Spleen (tissue), 11 donors: ENCODE results near the gene OSBPL8. TPM values are rescaled to one million over a fixed set of nuclear protein-coding genes. Genes with fewer than 3 reads are reported as not detected.

Experiments
- DNase-seq: peaks from one replicate; pipeline ENCODE4 v3.0.0-alpha.2; 2020
- H3K27ac ChIP-seq, 8 donors: fragments of 200-600 bp; sonication (generic) in 7 of 8; 1 replicate in 4 of 8; 2 replicates in 4 of 8; pipeline versions ENCODE4 v1.5.0 to v1.8.0; 2016 to 2021; ENCODE audit warnings: inconsistent platforms in 4 of 8, mild to moderate bottlenecking in 4 of 8, moderate library complexity in 1 of 8
- H3K27me3 ChIP-seq, 7 donors: fragments of 200-600 bp; sonication (generic) in 6 of 7; replicated peaks in 1 of 7; 1 replicate in 4 of 7; 2 replicates in 3 of 7; pipeline versions ENCODE4 v1.5.0 to v1.8.0; 2016 to 2021; ENCODE audit warnings: inconsistent platforms in 3 of 7, mild to moderate bottlenecking in 1 of 7
- H3K36me3 ChIP-seq, 6 donors: fragments of 200-600 bp; sonication (generic) in 5 of 6; 1 replicate in 4 of 6; 2 replicates in 2 of 6; pipeline versions ENCODE4 v1.5.0 to v1.8.0; 2016 to 2021; ENCODE audit warnings: inconsistent platforms in 2 of 6
- H3K4me1 ChIP-seq, 6 donors: fragments of 200-600 bp; sonication (generic) in 5 of 6; 1 replicate in 3 of 6; 2 replicates in 3 of 6; pipeline versions ENCODE4 v1.5.0 to v1.8.0; 2016 to 2021; ENCODE audit warnings: inconsistent platforms in 3 of 6
- H3K4me3 ChIP-seq, 8 donors: fragments of 200-600 bp; sonication (generic) in 7 of 8; 1 replicate in 4 of 8; 2 replicates in 4 of 8; pipeline versions ENCODE4 v1.5.0 to v1.8.0; 2016 to 2021; ENCODE audit warnings: inconsistent platforms in 4 of 8, mild to moderate bottlenecking in 4 of 8, moderate library complexity in 2 of 8
- H3K9me3 ChIP-seq, 8 donors: fragments of 200-600 bp; sonication (generic) in 7 of 8; 1 replicate in 4 of 8; 2 replicates in 4 of 8; pipeline versions ENCODE4 v1.5.0 to v1.8.0; 2016 to 2021; ENCODE audit warnings: inconsistent platforms in 4 of 8
- POLR2A ChIP-seq, 3 donors: fragments of 450-650 bp; IDR thresholded peaks; one replicate each; pipeline ENCODE4 v1.5.1; 2017; ENCODE audit warnings: antibody characterized with exemption in 3 of 3, mild to moderate bottlenecking in 1 of 3
- POLR2AphosphoS5 ChIP-seq, 3 donors: sonication (generic); formaldehyde crosslinking; IDR thresholded peaks; one replicate each; pipeline ENCODE4 v1.5.1; 2017; ENCODE audit warnings: antibody characterized with exemption in 3 of 3
- WGBS, 5 donors: extraction: QIAGEN DNeasy Blood & Tissue Kit in 3 of 5; methylation state at CpG; one replicate each; pipeline versions ENCODE4 v1.1.5 to v1.1.7; 2013 to 2018; 5-methylcytosine and 5-hydroxymethylcytosine counted together
- intact Hi-C: fragments of 100-400 bp; cut with DNase I; formaldehyde crosslinking; loops from one replicate; pipeline ENCODE4 v1.15.0; 2023; ENCODE audit warnings: low total_unique reads
- polyA plus RNA-seq, 3 donors: library from polyadenylated mRNA; stranded (reverse); fragments of 200-250 nt; gene quantifications; one replicate each; pipeline ENCODE4 v1.2.1, GENCODE V29; 2013
- total RNA-seq, 7 donors: library from RNA; depleted of rRNA in 3 of 7; stranded (reverse); fragments of >200 nt in 3 of 7; fragmentation: NEBNext Ultra II Directional in 4 of 7; extraction: Animal tissue kit (Norgen Biotek cat#: 25700) in 4 of 7; gene quantifications; one replicate each; pipeline versions ENCODE4 v1.1.0 to v1.2.1, GENCODE V29; 2016 to 2021
- TF ChIP-seq, protein P1 (sequence below), 11 experiments: fragments of 200-600 bp in 7 of 11; fragments of 450-650 bp in 4 of 11; sonication (generic) in 4 of 11; IDR thresholded peaks in 8 of 11; conservative IDR thresholded peaks in 3 of 11; 1 replicate in 7 of 11; 2 replicates in 4 of 11; pipeline versions ENCODE4 v1.4.0 to v1.8.0; 2016 to 2021; ENCODE audit warnings: antibody characterized with exemption in 11 of 11, inconsistent platforms in 4 of 11, mild to moderate bottlenecking in 1 of 11
- donor health status: healthy with polysubstance abuse.
- donor health status: DM: no; HTN: no; CAD: no; lungs with moderate emphysema.
- donor health status: DM: no; HTN: no; CAD: no.
- donor health status: Bipolar disorder and iron deficiency.
- donor health status: healthy.
- donor health status: DM: no; HTN: no; CAD: no.
- donor health status: DM: yes; HTN: yes; CAD: no.

OSBPL8 gene
- total and polyA plus RNA-seq, 10 donors: 10.7 to 127 (median 109) TPM

DNA sequence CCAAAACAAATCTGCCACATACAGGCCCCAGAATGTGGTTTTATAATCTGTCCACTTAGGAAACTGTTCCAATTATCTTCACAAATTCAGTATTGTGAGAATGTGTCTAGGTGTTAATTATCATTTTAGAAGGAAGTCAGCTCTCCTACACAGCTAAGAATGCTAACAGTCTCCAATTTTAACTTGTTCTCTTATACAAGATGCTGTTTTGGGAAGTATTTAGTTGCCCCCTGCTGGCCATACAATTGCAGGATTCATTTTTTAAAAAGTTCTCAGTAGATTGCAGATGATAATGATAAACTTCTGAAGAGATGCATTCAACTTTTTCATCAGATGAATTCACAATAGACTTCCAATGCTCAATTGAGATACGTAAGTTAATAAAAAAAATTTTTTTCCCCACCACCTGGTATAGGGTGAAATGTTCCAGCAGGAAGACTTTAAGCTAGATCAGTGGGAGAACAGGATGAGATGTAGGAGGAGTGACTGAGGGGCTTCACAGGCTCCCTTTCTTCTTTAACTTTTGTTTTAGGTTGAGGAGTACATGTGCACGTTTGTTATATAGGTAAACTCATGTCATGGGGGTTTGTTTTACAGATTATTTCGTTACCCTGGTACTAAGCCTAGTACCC lies 27.3 kb upstream of the OSBPL8 start:
- Histone ChIP-seq H3K27ac (peak overlapping the region in 6 of 8 donors; percentile 58 to 80 (median 66)), H3K27me3 (no peaks in the 10 kb centered on the region), H3K36me3 (no peaks in the 10 kb centered on the region), H3K9me3 (no peaks in the 10 kb centered on the region), H3K4me1 (peaks cover 0 to 31% (median 7%) of the 10 kb centered on the region in 6 donors), H3K4me3 (no peak overlapping the region)
- intact Hi-C loops: no loop called here
- WGBS, 5 donors: 60 to 84% (median 64%) methylated on average over 3 of the region's 3 CpGs
- TF ChIP-seq POLR2AphosphoS5 (IDR thresholded peaks at IDR 0.05): no peak
- no peak for TF ChIP-seq POLR2A (IDR thresholded peaks at IDR 0.05)
- TF ChIP-seq, protein P1, sequence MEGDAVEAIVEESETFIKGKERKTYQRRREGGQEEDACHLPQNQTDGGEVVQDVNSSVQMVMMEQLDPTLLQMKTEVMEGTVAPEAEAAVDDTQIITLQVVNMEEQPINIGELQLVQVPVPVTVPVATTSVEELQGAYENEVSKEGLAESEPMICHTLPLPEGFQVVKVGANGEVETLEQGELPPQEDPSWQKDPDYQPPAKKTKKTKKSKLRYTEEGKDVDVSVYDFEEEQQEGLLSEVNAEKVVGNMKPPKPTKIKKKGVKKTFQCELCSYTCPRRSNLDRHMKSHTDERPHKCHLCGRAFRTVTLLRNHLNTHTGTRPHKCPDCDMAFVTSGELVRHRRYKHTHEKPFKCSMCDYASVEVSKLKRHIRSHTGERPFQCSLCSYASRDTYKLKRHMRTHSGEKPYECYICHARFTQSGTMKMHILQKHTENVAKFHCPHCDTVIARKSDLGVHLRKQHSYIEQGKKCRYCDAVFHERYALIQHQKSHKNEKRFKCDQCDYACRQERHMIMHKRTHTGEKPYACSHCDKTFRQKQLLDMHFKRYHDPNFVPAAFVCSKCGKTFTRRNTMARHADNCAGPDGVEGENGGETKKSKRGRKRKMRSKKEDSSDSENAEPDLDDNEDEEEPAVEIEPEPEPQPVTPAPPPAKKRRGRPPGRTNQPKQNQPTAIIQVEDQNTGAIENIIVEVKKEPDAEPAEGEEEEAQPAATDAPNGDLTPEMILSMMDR (IDR thresholded peaks at IDR 0.05 in 8 of 11, conservative IDR thresholded peaks at IDR 0.05 in 3 of 11): peak; percentile 23 to 78 (median 69)
- DNase-seq: no peak

DNA sequence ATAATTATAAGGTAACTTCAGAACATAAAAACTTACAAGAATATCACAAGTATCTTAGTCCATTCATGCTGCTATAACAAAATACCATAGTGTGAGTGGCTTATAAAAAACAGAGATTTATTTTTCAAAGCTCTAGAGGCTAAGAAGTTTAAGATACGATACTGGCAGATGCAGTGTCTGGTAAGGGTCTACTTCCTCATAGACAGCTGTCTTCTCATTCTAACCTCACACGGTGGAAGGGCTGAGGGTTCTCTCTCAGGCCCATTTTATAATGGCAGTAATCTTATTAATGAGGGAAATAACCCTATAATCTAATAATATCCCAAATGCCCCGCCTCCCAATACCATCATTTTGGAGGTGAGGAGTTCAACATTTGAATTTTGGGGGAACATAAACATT lies 23.7 kb upstream of the OSBPL8 start:
- 57 to 67% (median 63%) methylated on average over 3 of the region's 3 CpGs for WGBS, 5 donors
- Histone ChIP-seq H3K36me3 (no peaks in the 10 kb centered on the region), H3K4me3 (no peak overlapping the region), H3K27ac (no peak overlapping the region), H3K4me1 (peaks cover 0 to 19% (median 4%) of the 10 kb centered on the region in 6 donors), H3K27me3 (no peaks in the 10 kb centered on the region), H3K9me3 (peaks cover 0 to 3% (median 0%) of the 10 kb centered on the region in 8 donors)
- DNase-seq: no peak
- intact Hi-C loops: no loop called here
- TF ChIP-seq, protein P1 (IDR thresholded peaks at IDR 0.05 in 8 of 11, conservative IDR thresholded peaks at IDR 0.05 in 3 of 11): no peak
- TF ChIP-seq POLR2A (IDR thresholded peaks at IDR 0.05): no peak
- no peak for TF ChIP-seq POLR2AphosphoS5 (IDR thresholded peaks at IDR 0.05)

DNA sequence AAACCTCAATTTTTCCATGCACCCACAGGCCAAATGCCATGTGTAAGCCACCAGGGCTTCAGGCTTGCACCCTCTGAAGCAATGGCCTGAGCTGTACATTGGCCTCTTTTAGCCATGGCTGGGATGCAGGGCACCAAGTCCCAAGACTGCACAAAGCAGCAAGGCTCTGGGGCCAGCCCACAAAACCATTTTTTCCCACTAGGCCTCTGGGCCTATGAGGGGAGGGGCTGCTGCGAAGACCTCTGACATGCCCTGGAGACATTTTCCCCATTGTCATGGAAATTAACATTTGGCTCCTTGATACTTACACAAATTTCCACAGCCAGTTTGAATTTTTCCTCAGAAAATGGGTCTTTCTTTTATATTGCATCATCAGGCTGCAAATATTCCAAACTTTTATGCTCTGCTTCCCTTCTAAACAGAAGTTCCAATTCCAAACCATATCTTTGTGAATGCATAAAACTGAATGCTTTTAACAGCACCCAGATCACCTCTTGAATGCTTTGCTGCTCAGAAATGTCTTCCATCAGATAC lies 14.3 kb upstream of the OSBPL8 start:
- TF ChIP-seq, protein P1 (IDR thresholded peaks at IDR 0.05 in 8 of 11, conservative IDR thresholded peaks at IDR 0.05 in 3 of 11): no peak
- TF ChIP-seq POLR2A (IDR thresholded peaks at IDR 0.05) (no peak), POLR2AphosphoS5 (IDR thresholded peaks at IDR 0.05) (no peak)
- Histone ChIP-seq H3K4me3 (no peak overlapping the region), H3K9me3 (peaks cover 0 to 10% (median 5%) of the 10 kb centered on the region in 8 donors), H3K4me1 (peaks cover 0 to 11% (median 6%) of the 10 kb centered on the region in 6 donors), H3K27ac (no peak overlapping the region), H3K27me3 (no peaks in the 10 kb centered on the region), H3K36me3 (no peaks in the 10 kb centered on the region)
- 93 to 100% (median 100%) methylated on average over 1 of the region's 1 CpG for WGBS, 5 donors
- intact Hi-C loops: no loop called here
- no peak for DNase-seq

- TF ChIP-seq, protein P1 (IDR thresholded peaks at IDR 0.05 in 8 of 11, conservative IDR thresholded peaks at IDR 0.05 in 3 of 11): no peak
- TF ChIP-seq POLR2AphosphoS5 (IDR thresholded peaks at IDR 0.05) (no peak), POLR2A (IDR thresholded peaks at IDR 0.05) (no peak)
- WGBS, 5 donors: 92 to 96% (median 94%) methylated on average over 3 of the region's 3 CpGs
- Histone ChIP-seq H3K9me3 (peaks cover 0 to 10% (median 5%) of the 10 kb centered on the region in 8 donors), H3K4me1 (peaks cover 0 to 11% (median 6%) of the 10 kb centered on the region in 6 donors), H3K27ac (no peak overlapping the region), H3K27me3 (no peaks in the 10 kb centered on the region), H3K4me3 (no peak overlapping the region), H3K36me3 (no peaks in the 10 kb centered on the region)
- intact Hi-C loops: no loop called here
- no peak for DNase-seq
Measured at GRCh38 chr12:76571256-76571655, 11.7 kb upstream of the OSBPL8 start.
